Caco-2 (cell line): ENCODE results near the gene C12orf60. TPM values are rescaled to one million over a fixed set of nuclear protein-coding genes. Genes with fewer than 3 reads are reported as not detected.

Experiments
- BruUV-seq: library from RNA; stranded (reverse); fragments of 400-500 nt; replicated peaks from 2 replicates; lab custom pipeline; 2021; lab: Mats Ljungman, UMichigan
- CTCF ChIA-PET: fragments of 300-600 bp; sonication (Branson Sonifier 250); formaldehyde crosslinking; loops from one replicate; lab custom pipeline; 2022; ENCODE audit warnings: antibody characterized with exemption; lab: Charles Lee
- POLR2A ChIA-PET: fragments of 300-600 bp; sonication (Branson Sonifier 250); formaldehyde crosslinking; loops from one replicate; lab custom pipeline; 2022; ENCODE audit warnings: antibody characterized with exemption; lab: Charles Lee
- DNase-seq, 2 experiments: peaks; one replicate each; pipeline versions ENCODE4 v3.0.0 to v3.0.0-alpha.2; 2020 to 2022
- H3K27me3 ChIP-seq: replicated peaks from 2 replicates; pipeline ENCODE4 v1.6.0; 2011; ENCODE audit warnings: low read length; ENCODE audit not compliant: control insufficient read depth, insufficient read depth
- H3K36me3 ChIP-seq: 2 replicates; pipeline ENCODE4 v1.5.1; 2011; ENCODE audit warnings: low read length; ENCODE audit not compliant: control insufficient read depth, insufficient read depth
- H3K4me1 ChIP-seq: fragments of 250-450 bp; sonication (Bioruptor Pico); 2 replicates; pipeline ENCODE4 v1.5.1; 2020; ENCODE audit warnings: mild to moderate bottlenecking
- H3K4me3 ChIP-seq: 2 replicates; pipeline ENCODE4 v1.5.1; 2011; ENCODE audit warnings: low read depth, mild to moderate bottlenecking, control low read depth, low read length
- H3K9me3 ChIP-seq: fragments of 250-450 bp; sonication (Bioruptor Pico); 2 replicates; pipeline ENCODE4 v1.5.1; 2020; ENCODE audit warnings: mild to moderate bottlenecking, moderate library complexity
- H3K27ac Mint-ChIP-seq: one replicate; pipeline ENCODE4 v1.8.0; 2022; ENCODE audit warnings: mixed read lengths; ENCODE audit not compliant: unreplicated experiment
- H3K27me3 Mint-ChIP-seq: one replicate; pipeline ENCODE4 v1.8.0; 2022; ENCODE audit warnings: mixed read lengths; ENCODE audit not compliant: insufficient read depth, unreplicated experiment
- H3K36me3 Mint-ChIP-seq: one replicate; pipeline ENCODE4 v1.8.0; 2022; ENCODE audit warnings: mild to moderate bottlenecking, mixed read lengths; ENCODE audit not compliant: insufficient read depth, unreplicated experiment
- H3K4me1 Mint-ChIP-seq: one replicate; pipeline ENCODE4 v1.8.0; 2022; ENCODE audit warnings: low read depth, mixed read lengths; ENCODE audit not compliant: unreplicated experiment
- H3K4me3 Mint-ChIP-seq: one replicate; pipeline ENCODE4 v1.8.0; 2022; ENCODE audit warnings: mild to moderate bottlenecking, moderate library complexity, mixed read lengths; ENCODE audit not compliant: unreplicated experiment
- H3K9me3 Mint-ChIP-seq: one replicate; pipeline ENCODE4 v1.8.0; 2022; ENCODE audit warnings: mixed read lengths; ENCODE audit not compliant: unreplicated experiment
- CTCF ChIP-seq, 2 experiments: fragments of 200-600 bp in 1 of 2; IDR thresholded peaks; 1 replicate in 1 of 2; 2 replicates in 1 of 2; pipeline versions ENCODE4 v1.5.1 to v1.8.0; 2011 to 2022; ENCODE audit warnings: antibody characterized with exemption in 1 of 2, control low read depth in 1 of 2, inconsistent platforms in 1 of 2, low read depth in 1 of 2, low read length in 1 of 2, mild to moderate bottlenecking in 1 of 2, moderate library complexity in 1 of 2; ENCODE audit not compliant: insufficient read depth in 1 of 2, severe bottlenecking in 1 of 2, unreplicated experiment in 1 of 2
- intact Hi-C: fragments of 100-400 bp; cut with micrococcal nuclease; formaldehyde crosslinking; loops from one replicate; pipeline ENCODE4 v1.10.0; 2022; ENCODE audit not compliant: unreplicated experiment
- total RNA-seq: library from RNA; stranded (reverse); gene quantifications from 2 replicates; pipeline ENCODE4 v1.2.3, GENCODE V29; 2022

The C12orf60 gene
- total RNA-seq, 1 experiment from 2014 or later: 2.8 TPM

GRCh38 chr12:14833336-14833735 is 29.9 kb downstream of the C12orf60 start:
- no peak overlapping the region for H3K27ac Mint-ChIP-seq
- intact Hi-C loops: no loop called here

GRCh38 chr12:14833952-14834351 is 30.5 kb downstream of the C12orf60 start:
- BruUV-seq: no TSS peak
- no peaks in the 10 kb centered on the region for H3K9me3 ChIP-seq
- H3K27me3 Mint-ChIP-seq: peaks cover 5% of the 10 kb centered on the region
- peaks cover 5% of the 10 kb centered on the region for H3K4me1 Mint-ChIP-seq
- H3K27ac Mint-ChIP-seq: no peak overlapping the region
- H3K36me3 Mint-ChIP-seq: no peaks in the 10 kb centered on the region
- POLR2A ChIA-PET: no interaction called here
- TF ChIP-seq CTCF (IDR thresholded peaks at IDR 0.05; ENCODE audit: insufficient read depth in 1 of 2, low read depth in 1 of 2, low read length in 1 of 2, severe bottlenecking in 1 of 2, unreplicated experiment in 1 of 2): no peak
- no peak overlapping the region for H3K4me3 Mint-ChIP-seq
- no peaks in the 10 kb centered on the region for H3K36me3 ChIP-seq
- DNase-seq: no peak
- intact Hi-C loops: no loop called here
- peaks cover 20% of the 10 kb centered on the region for H3K4me1 ChIP-seq
- H3K4me3 ChIP-seq: no peak overlapping the region
- CTCF ChIA-PET: no interaction called here
- H3K27me3 ChIP-seq: no peaks in the 10 kb centered on the region
- H3K9me3 Mint-ChIP-seq: peaks cover 15% of the 10 kb centered on the region

More at GRCh38 chr12:14833336-14833735, 29.9 kb downstream of the C12orf60 start:
- no peaks in the 10 kb centered on the region for H3K36me3 ChIP-seq
- no peaks in the 10 kb centered on the region for H3K36me3 Mint-ChIP-seq
- peaks cover 12% of the 10 kb centered on the region for H3K9me3 Mint-ChIP-seq
- DNase-seq: no peak
- H3K27me3 Mint-ChIP-seq: peaks cover 5% of the 10 kb centered on the region
- no peaks in the 10 kb centered on the region for H3K27me3 ChIP-seq
- H3K4me1 ChIP-seq: peaks cover 20% of the 10 kb centered on the region
- no TSS peak for BruUV-seq
- ChIA-PET CTCF (interaction anchor here (0.6 kb wide), 1 partner anchor 118 kb away, joined by 3 read pairs; no protein-coding TSS in a partner anchor), POLR2A (no interaction called here)
- no peak for TF ChIP-seq CTCF (IDR thresholded peaks at IDR 0.05; ENCODE audit: insufficient read depth in 1 of 2, low read depth in 1 of 2, low read length in 1 of 2, severe bottlenecking in 1 of 2, unreplicated experiment in 1 of 2)
- H3K4me1 Mint-ChIP-seq: peaks cover 5% of the 10 kb centered on the region
- no peak overlapping the region for H3K4me3 Mint-ChIP-seq
- H3K4me3 ChIP-seq: no peak overlapping the region
- no peaks in the 10 kb centered on the region for H3K9me3 ChIP-seq

- H3K4me3 ChIP-seq: no peak overlapping the region
- Mint-ChIP-seq H3K36me3 (no peaks in the 10 kb centered on the region), H3K27me3 (peaks cover 5% of the 10 kb centered on the region), H3K27ac (no peak overlapping the region), H3K4me1 (peaks cover 5% of the 10 kb centered on the region), H3K4me3 (no peak overlapping the region), H3K9me3 (peaks cover 21% of the 10 kb centered on the region)
- BruUV-seq: no TSS peak
- H3K27me3 ChIP-seq: no peaks in the 10 kb centered on the region
- ChIA-PET POLR2A (interaction anchor here (0.5 kb wide), 1 partner anchor 53 kb away, joined by 3 read pairs; no protein-coding TSS in a partner anchor), CTCF (no interaction called here)
- H3K36me3 ChIP-seq: no peaks in the 10 kb centered on the region
- TF ChIP-seq CTCF (IDR thresholded peaks at IDR 0.05; ENCODE audit: insufficient read depth in 1 of 2, low read depth in 1 of 2, low read length in 1 of 2, severe bottlenecking in 1 of 2, unreplicated experiment in 1 of 2): no peak
- H3K4me1 ChIP-seq: peaks cover 20% of the 10 kb centered on the region
- no peak for DNase-seq
- H3K9me3 ChIP-seq: no peaks in the 10 kb centered on the region
- intact Hi-C loops: no loop called here
These were observed 31.0 kb downstream of the C12orf60 start for GRCh38 chr12:14834509-14834908.
